ENCODE results near the gene MYO3B.

Gene MYO3B

GRCh38 chr2:170265321-170265720 is 87.4 kb downstream of the MYO3B start:
- no peak overlapping the region for H2AFZ ChIP-seq (ENCODE audit: low read depth, low read length)
- H3K9ac ChIP-seq (ENCODE audit: low read length): no peak overlapping the region
- H2BK15ac ChIP-seq (ENCODE audit: low read depth, poor library complexity, severe bottlenecking): no peak overlapping the region
- no peaks in the 10 kb centered on the region for H3K4me1 ChIP-seq (ENCODE audit: control insufficient read depth, insufficient read depth, low read depth, low read length)
- H3K27ac ChIP-seq (ENCODE audit: low read length, poor library complexity, severe bottlenecking): no peak overlapping the region
- H3K4me2 ChIP-seq (ENCODE audit: low read length, poor library complexity, severe bottlenecking): no peak overlapping the region
- no peak overlapping the region for H4K8ac ChIP-seq (ENCODE audit: low read length)
- no peak for DNase-seq
- peaks cover 2% of the 10 kb centered on the region for H3K9me3 ChIP-seq (ENCODE audit: control insufficient read depth, low read length)
- no peak overlapping the region for H2BK5ac ChIP-seq (ENCODE audit: low read depth, low read length, poor library complexity, severe bottlenecking)
- no peak overlapping the region for H2BK12ac ChIP-seq (ENCODE audit: low read length in 2 of 2)
- H3K4me3 ChIP-seq (ENCODE audit: insufficient read depth in 1 of 2, low read depth in 1 of 2, low read length in 2 of 2): no peak overlapping the region
- no peak overlapping the region for H3K4ac ChIP-seq (ENCODE audit: low read depth in 1 of 2, low read length in 2 of 2)
- no peak overlapping the region for H3K18ac ChIP-seq (ENCODE audit: low read depth in 1 of 2, low read length in 2 of 2)
- H2BK120ac ChIP-seq (ENCODE audit: low read depth, low read length): no peak overlapping the region
- H2AK5ac ChIP-seq (ENCODE audit: low read length, severe bottlenecking): no peak overlapping the region
- no peak overlapping the region for H4K91ac ChIP-seq (ENCODE audit: low read length)
- H3K27me3 ChIP-seq (ENCODE audit: control insufficient read depth in 1 of 2, insufficient read depth in 1 of 2, low read length in 2 of 2): no peaks in the 10 kb centered on the region
- H3K23ac ChIP-seq (ENCODE audit: low read length in 2 of 2): no peak overlapping the region
- H3K36me3 ChIP-seq (ENCODE audit: control insufficient read depth in 1 of 2, insufficient read depth in 2 of 2, low read depth in 1 of 2, low read length in 2 of 2): no peaks in the 10 kb centered on the region
- H3K79me1 ChIP-seq (replicated peaks; ENCODE audit: low read length, poor library complexity, severe bottlenecking): no peaks in the 10 kb centered on the region
- no peak overlapping the region for H3K14ac ChIP-seq (ENCODE audit: low read length in 2 of 2)

- H3K14ac ChIP-seq (ENCODE audit: low read length in 2 of 2): no peak overlapping the region
Observed at GRCh38 chr2:170266358-170266757, 88.4 kb downstream of the MYO3B start.

GRCh38 chr2:170267071-170267470 is 89.1 kb downstream of the MYO3B start:
- Histone ChIP-seq H3K9ac (ENCODE audit: low read length) (no peak overlapping the region), H2BK15ac (ENCODE audit: low read depth, poor library complexity, severe bottlenecking) (no peak overlapping the region), H3K4me2 (ENCODE audit: low read length, poor library complexity, severe bottlenecking) (no peak overlapping the region), H2AFZ (ENCODE audit: low read depth, low read length) (no peak overlapping the region), H3K79me1 (replicated peaks; ENCODE audit: low read length, poor library complexity, severe bottlenecking) (no peaks in the 10 kb centered on the region), H3K27me3 (ENCODE audit: control insufficient read depth in 1 of 2, insufficient read depth in 1 of 2, low read length in 2 of 2) (no peaks in the 10 kb centered on the region), H3K36me3 (ENCODE audit: control insufficient read depth in 1 of 2, insufficient read depth in 2 of 2, low read depth in 1 of 2, low read length in 2 of 2) (no peaks in the 10 kb centered on the region), H2BK120ac (ENCODE audit: low read depth, low read length) (no peak overlapping the region), H3K4me3 (ENCODE audit: insufficient read depth in 1 of 2, low read depth in 1 of 2, low read length in 2 of 2) (no peak overlapping the region), H2BK5ac (ENCODE audit: low read depth, low read length, poor library complexity, severe bottlenecking) (no peak overlapping the region), H3K23ac (ENCODE audit: low read length in 2 of 2) (no peak overlapping the region), H2AK5ac (ENCODE audit: low read length, severe bottlenecking) (no peak overlapping the region), H3K27ac (ENCODE audit: low read length, poor library complexity, severe bottlenecking) (no peak overlapping the region), H2BK12ac (ENCODE audit: low read length in 2 of 2) (no peak overlapping the region), H3K9me3 (ENCODE audit: control insufficient read depth, low read length) (no peaks in the 10 kb centered on the region), H3K18ac (ENCODE audit: low read depth in 1 of 2, low read length in 2 of 2) (no peak overlapping the region), H4K91ac (ENCODE audit: low read length) (no peak overlapping the region), H3K14ac (ENCODE audit: low read length in 2 of 2) (no peak overlapping the region), H3K4me1 (ENCODE audit: control insufficient read depth, insufficient read depth, low read depth, low read length) (no peaks in the 10 kb centered on the region), H4K8ac (ENCODE audit: low read length) (no peak overlapping the region), H3K4ac (ENCODE audit: low read depth in 1 of 2, low read length in 2 of 2) (no peak overlapping the region)
- no peak for DNase-seq

More at GRCh38 chr2:170266358-170266757, 88.4 kb downstream of the MYO3B start:
- H3K79me1 ChIP-seq (replicated peaks; ENCODE audit: low read length, poor library complexity, severe bottlenecking): no peaks in the 10 kb centered on the region
- DNase-seq: no peak
- H2BK15ac ChIP-seq (ENCODE audit: low read depth, poor library complexity, severe bottlenecking): no peak overlapping the region
- no peak overlapping the region for H2BK5ac ChIP-seq (ENCODE audit: low read depth, low read length, poor library complexity, severe bottlenecking)
- H3K18ac ChIP-seq (ENCODE audit: low read depth in 1 of 2, low read length in 2 of 2): no peak overlapping the region
- H2BK12ac ChIP-seq (ENCODE audit: low read length in 2 of 2): no peak overlapping the region
- no peak overlapping the region for H2AK5ac ChIP-seq (ENCODE audit: low read length, severe bottlenecking)
- no peak overlapping the region for H4K91ac ChIP-seq (ENCODE audit: low read length)
- no peaks in the 10 kb centered on the region for H3K27me3 ChIP-seq (ENCODE audit: control insufficient read depth in 1 of 2, insufficient read depth in 1 of 2, low read length in 2 of 2)
- H3K27ac ChIP-seq (ENCODE audit: low read length, poor library complexity, severe bottlenecking): no peak overlapping the region
- H3K23ac ChIP-seq (ENCODE audit: low read length in 2 of 2): no peak overlapping the region
- 100% methylated on average over 1 of the region's 1 CpG for whole genome bisulfite sequencing
- no peaks in the 10 kb centered on the region for H3K36me3 ChIP-seq (ENCODE audit: control insufficient read depth in 1 of 2, insufficient read depth in 2 of 2, low read depth in 1 of 2, low read length in 2 of 2)
- H2BK120ac ChIP-seq (ENCODE audit: low read depth, low read length): no peak overlapping the region
- no peaks in the 10 kb centered on the region for H3K4me1 ChIP-seq (ENCODE audit: control insufficient read depth, insufficient read depth, low read depth, low read length)
- no peaks in the 10 kb centered on the region for H3K9me3 ChIP-seq (ENCODE audit: control insufficient read depth, low read length)
- H2AFZ ChIP-seq (ENCODE audit: low read depth, low read length): no peak overlapping the region
- H3K9ac ChIP-seq (ENCODE audit: low read length): no peak overlapping the region
- no peak overlapping the region for H4K8ac ChIP-seq (ENCODE audit: low read length)
- no peak overlapping the region for H3K4ac ChIP-seq (ENCODE audit: low read depth in 1 of 2, low read length in 2 of 2)
- no peak overlapping the region for H3K4me3 ChIP-seq (ENCODE audit: insufficient read depth in 1 of 2, low read depth in 1 of 2, low read length in 2 of 2)
- no peak overlapping the region for H3K4me2 ChIP-seq (ENCODE audit: low read length, poor library complexity, severe bottlenecking)

- no peak overlapping the region for H3K27ac ChIP-seq (ENCODE audit: low read length, poor library complexity, severe bottlenecking)
- H4K91ac ChIP-seq (ENCODE audit: low read length): no peak overlapping the region
- no peak overlapping the region for H3K23ac ChIP-seq (ENCODE audit: low read length in 2 of 2)
- no peak overlapping the region for H3K4me2 ChIP-seq (ENCODE audit: low read length, poor library complexity, severe bottlenecking)
- H3K27me3 ChIP-seq (ENCODE audit: control insufficient read depth in 1 of 2, insufficient read depth in 1 of 2, low read length in 2 of 2): peaks cover 0 to 6% of the 10 kb centered on the region in 2 experiments
- no peak overlapping the region for H3K14ac ChIP-seq (ENCODE audit: low read length in 2 of 2)
- H3K36me3 ChIP-seq (ENCODE audit: control insufficient read depth in 1 of 2, insufficient read depth in 2 of 2, low read depth in 1 of 2, low read length in 2 of 2): no peaks in the 10 kb centered on the region
- no peak overlapping the region for H2AFZ ChIP-seq (ENCODE audit: low read depth, low read length)
- H4K8ac ChIP-seq (ENCODE audit: low read length): no peak overlapping the region
- no peak overlapping the region for H2BK5ac ChIP-seq (ENCODE audit: low read depth, low read length, poor library complexity, severe bottlenecking)
- WGBS: 70% methylated on average over 3 of the region's 6 CpGs
- H2AK5ac ChIP-seq (ENCODE audit: low read length, severe bottlenecking): no peak overlapping the region
- H3K79me1 ChIP-seq (replicated peaks; ENCODE audit: low read length, poor library complexity, severe bottlenecking): no peaks in the 10 kb centered on the region
- no peak overlapping the region for H3K4ac ChIP-seq (ENCODE audit: low read depth in 1 of 2, low read length in 2 of 2)
- H3K4me3 ChIP-seq (ENCODE audit: insufficient read depth in 1 of 2, low read depth in 1 of 2, low read length in 2 of 2): no peak overlapping the region
- no peak overlapping the region for H3K18ac ChIP-seq (ENCODE audit: low read depth in 1 of 2, low read length in 2 of 2)
- H2BK15ac ChIP-seq (ENCODE audit: low read depth, poor library complexity, severe bottlenecking): no peak overlapping the region
- H2BK120ac ChIP-seq (ENCODE audit: low read depth, low read length): no peak overlapping the region
- DNase-seq: no peak
- no peak overlapping the region for H2BK12ac ChIP-seq (ENCODE audit: low read length in 2 of 2)
- H3K9ac ChIP-seq (ENCODE audit: low read length): no peak overlapping the region
- H3K9me3 ChIP-seq (ENCODE audit: control insufficient read depth, low read length): no peaks in the 10 kb centered on the region
- no peaks in the 10 kb centered on the region for H3K4me1 ChIP-seq (ENCODE audit: control insufficient read depth, insufficient read depth, low read depth, low read length)
Observed at GRCh38 chr2:170270278-170270864, 92.4 kb downstream of the MYO3B start.
